Nephron (organoid): Measurements from ENCODE around the gene PPP1R3F.

ENCODE experiments used
- H3K27ac Mint-ChIP-seq, 3 experiments: 2 replicates each; pipeline ENCODE4 v1.8.0; 2020; ENCODE audit warnings: mixed read lengths in 3 of 3, mild to moderate bottlenecking in 2 of 3, moderate library complexity in 1 of 3
- H3K27me3 Mint-ChIP-seq: 2 replicates; pipeline ENCODE4 v1.8.0; 2021; ENCODE audit warnings: low read depth, mild to moderate bottlenecking, moderate library complexity, mixed read lengths
- H3K36me3 Mint-ChIP-seq: 2 replicates; pipeline ENCODE4 v1.8.0; 2020; ENCODE audit warnings: low read depth, mixed read lengths
- H3K4me1 Mint-ChIP-seq: 2 replicates; pipeline ENCODE4 v1.8.0; 2020; ENCODE audit warnings: mixed read lengths
- H3K4me3 Mint-ChIP-seq, 3 experiments: 2 replicates each; pipeline ENCODE4 v1.8.0; 2020; ENCODE audit warnings: mild to moderate bottlenecking in 3 of 3, mixed read lengths in 3 of 3, moderate library complexity in 2 of 3
- H3K9me3 Mint-ChIP-seq: 2 replicates; pipeline ENCODE4 v1.8.0; 2020; ENCODE audit warnings: mixed read lengths
- CTCF ChIP-seq, 3 experiments: fragments of 200-600 bp; sonication (generic); IDR thresholded peaks; one replicate each; pipeline ENCODE4 v1.5.0; 2021; ENCODE audit warnings: antibody characterized with exemption in 3 of 3; ENCODE audit not compliant: unreplicated experiment in 3 of 3

The PPP1R3F gene

GRCh38 chrX:49257846-49258748 is 11.5 kb upstream of the PPP1R3F start:
- no peak for TF ChIP-seq CTCF (IDR thresholded peaks at IDR 0.05; ENCODE audit: unreplicated experiment in 3 of 3)
- H3K27me3 Mint-ChIP-seq, result no peaks in the 10 kb centered on the region
- H3K4me3 Mint-ChIP-seq, result no peak overlapping the region
- H3K4me1 Mint-ChIP-seq, result no peaks in the 10 kb centered on the region
- peaks cover 25% of the 10 kb centered on the region for H3K9me3 Mint-ChIP-seq
- H3K36me3 Mint-ChIP-seq, result no peaks in the 10 kb centered on the region
- no peak overlapping the region for H3K27ac Mint-ChIP-seq

GRCh38 chrX:49258749-49259124 is 10.9 kb upstream of the PPP1R3F start:
- Mint-ChIP-seq H3K9me3 (peaks cover 23% of the 10 kb centered on the region), H3K36me3 (no peaks in the 10 kb centered on the region)

GRCh38 chrX:49260221-49260985 is 9.2 kb upstream of the PPP1R3F start:
- Mint-ChIP-seq H3K4me3 (no peak overlapping the region), H3K4me1 (no peaks in the 10 kb centered on the region), H3K27ac (no peak overlapping the region), H3K27me3 (no peaks in the 10 kb centered on the region), H3K9me3 (peaks cover 31% of the 10 kb centered on the region), H3K36me3 (no peaks in the 10 kb centered on the region)
- TF ChIP-seq CTCF (IDR thresholded peaks at IDR 0.05; ENCODE audit: unreplicated experiment in 3 of 3), result no peak

More at GRCh38 chrX:49258749-49259124, 10.9 kb upstream of the PPP1R3F start:
- Mint-ChIP-seq H3K27ac (no peak overlapping the region), H3K4me3 (no peak overlapping the region), H3K27me3 (no peaks in the 10 kb centered on the region), H3K4me1 (no peaks in the 10 kb centered on the region)
- no peak for TF ChIP-seq CTCF (IDR thresholded peaks at IDR 0.05; ENCODE audit: unreplicated experiment in 3 of 3)

GRCh38 chrX:49262603-49263002 is 7.0 kb upstream of the PPP1R3F start:
- TF ChIP-seq CTCF (IDR thresholded peaks at IDR 0.05; ENCODE audit: unreplicated experiment in 3 of 3), result no peak
- no peaks in the 10 kb centered on the region for H3K27me3 Mint-ChIP-seq
- peaks cover 31% of the 10 kb centered on the region for H3K9me3 Mint-ChIP-seq
- H3K36me3 Mint-ChIP-seq, result no peaks in the 10 kb centered on the region
- no peak overlapping the region for H3K27ac Mint-ChIP-seq
- peaks cover 4% of the 10 kb centered on the region for H3K4me1 Mint-ChIP-seq
- H3K4me3 Mint-ChIP-seq, result no peak overlapping the region

- peaks cover 31% of the 10 kb centered on the region for H3K9me3 Mint-ChIP-seq
- H3K4me1 Mint-ChIP-seq, result peaks cover 5% of the 10 kb centered on the region
- TF ChIP-seq CTCF (IDR thresholded peaks at IDR 0.05; ENCODE audit: unreplicated experiment in 3 of 3), result no peak
- no peak overlapping the region for H3K27ac Mint-ChIP-seq
- H3K36me3 Mint-ChIP-seq, result peaks cover 3% of the 10 kb centered on the region
- no peaks in the 10 kb centered on the region for H3K27me3 Mint-ChIP-seq
- H3K4me3 Mint-ChIP-seq, result no peak overlapping the region
Measured at GRCh38 chrX:49263631-49264030, 6.0 kb upstream of the PPP1R3F start.
